ENCODE measurements around the gene PUM1. TPM values are rescaled to one million over a fixed set of nuclear protein-coding genes. Genes with fewer than 3 reads are reported as not detected.

PUM1 gene
- total and polyA plus RNA-seq, 10 of the 15 experiments (the other 5 are each of a cell fraction or from before 2014, with no cell fraction given) = 21.4 to 75.3 (median 42.4) TPM

DNA sequence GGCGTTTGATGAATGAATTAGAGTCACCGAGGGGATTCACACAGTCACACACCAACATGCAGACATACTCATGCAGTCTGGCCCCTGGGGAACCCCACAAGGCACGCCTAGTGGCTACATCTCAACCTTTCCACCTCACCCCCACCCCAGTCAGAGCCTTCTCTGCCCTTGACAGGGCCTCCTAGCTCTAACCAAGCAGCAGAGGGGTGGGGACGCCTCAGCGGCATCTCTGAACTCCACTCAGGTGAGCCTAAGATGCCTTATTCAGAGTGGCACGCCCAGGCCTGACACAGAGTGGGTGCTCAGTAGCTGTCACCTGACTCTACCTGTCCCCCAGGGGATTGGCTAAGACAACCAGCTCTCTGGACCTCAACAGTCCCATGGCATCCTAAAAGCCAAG lies 153.3 kb downstream of the PUM1 start:
- Histone ChIP-seq H2AFZ (ENCODE audit: control insufficient read depth, low read depth, low read length) (no peak overlapping the region), H3K9ac (ENCODE audit: control insufficient read depth, insufficient read depth, low read length) (no peak overlapping the region), H4K20me1 (ENCODE audit: control insufficient read depth, insufficient read depth) (no peaks in the 10 kb centered on the region), H3K4me1 (ENCODE audit: control insufficient read depth, insufficient read depth, low read length) (no peaks in the 10 kb centered on the region), H3K79me2 (ENCODE audit: control insufficient read depth, insufficient read depth, low read length) (no peaks in the 10 kb centered on the region), H3K4me2 (ENCODE audit: control insufficient read depth, insufficient read depth) (no peak overlapping the region), H3K27me3 (replicated peaks in 1 of 2; ENCODE audit: control insufficient read depth in 2 of 2, insufficient read depth in 2 of 2, low read length in 1 of 2) (peaks cover 9 to 10% of the 10 kb centered on the region in 2 experiments), H3K9me3 (replicated peaks; ENCODE audit: control insufficient read depth, insufficient read depth, low read length) (no peaks in the 10 kb centered on the region), H3K27ac (ENCODE audit: control insufficient read depth, insufficient read depth) (no peak overlapping the region), H3K4me3 (no peak overlapping the region), H3K36me3 (ENCODE audit: control insufficient read depth in 2 of 2, insufficient read depth in 2 of 2, low read length in 1 of 2) (no peaks in the 10 kb centered on the region)
- no TSS peak for BruUV-seq (replicated peaks)
- ChIA-PET RAD21 (ENCODE audit: unreplicated experiment) (interaction anchor here (0.6 to 6.9 kb wide), 9 partner anchors 10 to 194 kb away, joined by 4 to 154 read pairs (median 11); no protein-coding TSS in a partner anchor), CTCF (interaction anchor here (0.8 to 8.7 kb wide), 14 partner anchors 8 to 192 kb away, joined by 3 to 303 read pairs (median 8); no protein-coding TSS in a partner anchor), SMC1A (ENCODE audit: uncharacterized antibody, unreplicated experiment) (interaction anchor here (0.8 to 6.7 kb wide), 9 partner anchors 11 to 193 kb away, joined by 3 to 160 read pairs (median 7); no protein-coding TSS in a partner anchor), POLR2A (interaction anchor here (1.7 kb wide), 1 partner anchor 111 kb away, joined by 10 read pairs; no protein-coding TSS in a partner anchor)
- WGBS (ENCODE audit: insufficient coverage, insufficient replicate concordance, low lambda C conversion rate, missing lambda C conversion rate) = 16% methylated on average over 6 of the region's 6 CpGs
- FAIRE-seq (no peak), DNase-seq (ENCODE audit: low read depth, low spot score) (no peak), ATAC-seq (peak; percentile 44)
- TF ChIP-seq CHD4 (IDR thresholded peaks at IDR 0.05) (no peak), HCFC1 (IDR thresholded peaks at IDR 0.05; ENCODE audit: low read length) (no peak), IRF4 (IDR thresholded peaks at IDR 0.05; ENCODE audit: low read depth, low read length) (no peak), ZNF207 (IDR thresholded peaks at IDR 0.05; ENCODE audit: borderline replicate concordance) (no peak), LARP7 (IDR thresholded peaks at IDR 0.05) (no peak), MTA3 (IDR thresholded peaks at IDR 0.05; ENCODE audit: borderline replicate concordance, low read length) (no peak), ZSCAN29 (IDR thresholded peaks at IDR 0.05) (no peak), HDAC6 (IDR thresholded peaks at IDR 0.05; ENCODE audit: unreplicated experiment) (no peak), CHD1 (IDR thresholded peaks at IDR 0.05; ENCODE audit: low read depth, low read length) (no peak), RAD21 (IDR thresholded peaks at IDR 0.05; ENCODE audit: insufficient read depth, low read depth, low read length) (no peak)
- TF ChIP-seq, protein P1, sequence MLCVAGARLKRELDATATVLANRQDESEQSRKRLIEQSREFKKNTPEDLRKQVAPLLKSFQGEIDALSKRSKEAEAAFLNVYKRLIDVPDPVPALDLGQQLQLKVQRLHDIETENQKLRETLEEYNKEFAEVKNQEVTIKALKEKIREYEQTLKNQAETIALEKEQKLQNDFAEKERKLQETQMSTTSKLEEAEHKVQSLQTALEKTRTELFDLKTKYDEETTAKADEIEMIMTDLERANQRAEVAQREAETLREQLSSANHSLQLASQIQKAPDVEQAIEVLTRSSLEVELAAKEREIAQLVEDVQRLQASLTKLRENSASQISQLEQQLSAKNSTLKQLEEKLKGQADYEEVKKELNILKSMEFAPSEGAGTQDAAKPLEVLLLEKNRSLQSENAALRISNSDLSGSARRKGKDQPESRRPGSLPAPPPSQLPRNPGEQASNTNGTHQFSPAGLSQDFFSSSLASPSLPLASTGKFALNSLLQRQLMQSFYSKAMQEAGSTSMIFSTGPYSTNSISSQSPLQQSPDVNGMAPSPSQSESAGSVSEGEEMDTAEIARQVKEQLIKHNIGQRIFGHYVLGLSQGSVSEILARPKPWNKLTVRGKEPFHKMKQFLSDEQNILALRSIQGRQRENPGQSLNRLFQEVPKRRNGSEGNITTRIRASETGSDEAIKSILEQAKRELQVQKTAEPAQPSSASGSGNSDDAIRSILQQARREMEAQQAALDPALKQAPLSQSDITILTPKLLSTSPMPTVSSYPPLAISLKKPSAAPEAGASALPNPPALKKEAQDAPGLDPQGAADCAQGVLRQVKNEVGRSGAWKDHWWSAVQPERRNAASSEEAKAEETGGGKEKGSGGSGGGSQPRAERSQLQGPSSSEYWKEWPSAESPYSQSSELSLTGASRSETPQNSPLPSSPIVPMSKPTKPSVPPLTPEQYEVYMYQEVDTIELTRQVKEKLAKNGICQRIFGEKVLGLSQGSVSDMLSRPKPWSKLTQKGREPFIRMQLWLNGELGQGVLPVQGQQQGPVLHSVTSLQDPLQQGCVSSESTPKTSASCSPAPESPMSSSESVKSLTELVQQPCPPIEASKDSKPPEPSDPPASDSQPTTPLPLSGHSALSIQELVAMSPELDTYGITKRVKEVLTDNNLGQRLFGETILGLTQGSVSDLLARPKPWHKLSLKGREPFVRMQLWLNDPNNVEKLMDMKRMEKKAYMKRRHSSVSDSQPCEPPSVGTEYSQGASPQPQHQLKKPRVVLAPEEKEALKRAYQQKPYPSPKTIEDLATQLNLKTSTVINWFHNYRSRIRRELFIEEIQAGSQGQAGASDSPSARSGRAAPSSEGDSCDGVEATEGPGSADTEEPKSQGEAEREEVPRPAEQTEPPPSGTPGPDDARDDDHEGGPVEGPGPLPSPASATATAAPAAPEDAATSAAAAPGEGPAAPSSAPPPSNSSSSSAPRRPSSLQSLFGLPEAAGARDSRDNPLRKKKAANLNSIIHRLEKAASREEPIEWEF (IDR thresholded peaks at IDR 0.05; ENCODE audit: insufficient replicate concordance, low read depth, low read length) = no peak
- TF ChIP-seq, protein P2, sequence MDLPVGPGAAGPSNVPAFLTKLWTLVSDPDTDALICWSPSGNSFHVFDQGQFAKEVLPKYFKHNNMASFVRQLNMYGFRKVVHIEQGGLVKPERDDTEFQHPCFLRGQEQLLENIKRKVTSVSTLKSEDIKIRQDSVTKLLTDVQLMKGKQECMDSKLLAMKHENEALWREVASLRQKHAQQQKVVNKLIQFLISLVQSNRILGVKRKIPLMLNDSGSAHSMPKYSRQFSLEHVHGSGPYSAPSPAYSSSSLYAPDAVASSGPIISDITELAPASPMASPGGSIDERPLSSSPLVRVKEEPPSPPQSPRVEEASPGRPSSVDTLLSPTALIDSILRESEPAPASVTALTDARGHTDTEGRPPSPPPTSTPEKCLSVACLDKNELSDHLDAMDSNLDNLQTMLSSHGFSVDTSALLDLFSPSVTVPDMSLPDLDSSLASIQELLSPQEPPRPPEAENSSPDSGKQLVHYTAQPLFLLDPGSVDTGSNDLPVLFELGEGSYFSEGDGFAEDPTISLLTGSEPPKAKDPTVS (IDR thresholded peaks at IDR 0.05; ENCODE audit: low read depth, low read length) = no peak
- in situ Hi-C loops (cut with MboI) (loop anchor here (5.0 to 10.0 kb wide), 3 partner anchors 110 to 1677 kb away; partner anchors contain the start of genes MECR and PTPRU), intact Hi-C loops (cut with micrococcal nuclease; ENCODE audit: unreplicated experiment) (no loop called here)

Measured in GM12878 (cell line).